ENCODE data around the gene HLA-E.
"Not testable (repeated sequence)": the region's sequence is repeated elsewhere in the genome, so short reads cannot be mapped to it uniquely, and the experiment has no call there.

HLA-E gene

GRCh38 chr6:30481211-30481964, 7.9 kb upstream of the HLA-E start:
- DNase-seq, result no peak

GRCh38 chr6:30481965-30482644, 7.2 kb upstream of the HLA-E start:
- DNase-seq, result peak; percentile 80

- DNase-seq, result no peak
Observed at GRCh38 chr6:30483677-30484279, 5.5 kb upstream of the HLA-E start.

GRCh38 chr6:30485236-30485635, 4.1 kb upstream of the HLA-E start:
- DNase-seq, result no peak

GRCh38 chr6:30487926-30488325, 1.4 kb upstream of the HLA-E start:
- DNase-seq, result no peak

- not testable (repeated sequence) for DNase-seq
Observed at GRCh38 chr6:30488697-30489080, 620 bp upstream of the HLA-E start.

GRCh38 chr6:30490026-30490876, 942 bp downstream of the HLA-E start:
- DNase-seq, result peak; percentile 89

- DNase-seq, result not testable (repeated sequence)
Observed at GRCh38 chr6:30491291-30491953, 2.1 kb downstream of the HLA-E start.

GRCh38 chr6:30491991-30492952, 3.0 kb downstream of the HLA-E start:
- no peak for DNase-seq

- no peak for DNase-seq
Observed at GRCh38 chr6:30493643-30494250, 4.4 kb downstream of the HLA-E start.

GRCh38 chr6:30494291-30494861, 5.1 kb downstream of the HLA-E start:
- DNase-seq, result no peak

GRCh38 chr6:30495060-30495459, 5.8 kb downstream of the HLA-E start:
- DNase-seq, result not testable (repeated sequence)

- no peak for DNase-seq
Observed at GRCh38 chr6:30495993-30496392, 6.7 kb downstream of the HLA-E start.

GRCh38 chr6:30497261-30497599, 7.9 kb downstream of the HLA-E start:
- not testable (repeated sequence) for DNase-seq

- no peak for DNase-seq
Observed at GRCh38 chr6:30497714-30498113, 8.4 kb downstream of the HLA-E start.

GRCh38 chr6:30498705-30499104, 9.4 kb downstream of the HLA-E start:
- DNase-seq, result not testable (repeated sequence)

GRCh38 chr6:30500421-30501355, 11.4 kb downstream of the HLA-E start:
- no peak for DNase-seq

GRCh38 chr6:30507849-30508827, 18.8 kb downstream of the HLA-E start:
- DNase-seq, result no peak

Data from stimulated activated naive CD4-positive, alpha-beta T cell treated with Interleukin-2 at 50 U/mL for 16 hours (primary cell).